ENCODE measurements around the gene OR5K3.

Gene OR5K3

GRCh38 chr3:98404010-98404409, 13.5 kb downstream of the OR5K3 start:
- no peaks in the 10 kb centered on the region for H3K4me1 ChIP-seq
- H3K9me3 ChIP-seq: no peaks in the 10 kb centered on the region; the same call in 1 of the 2 replicates
- no peaks in the 10 kb centered on the region for H3K27me3 ChIP-seq
- no peaks in the 10 kb centered on the region for H3K36me3 ChIP-seq
- TF ChIP-seq CTCF (IDR thresholded peaks at IDR 0.05; ENCODE audit: low read depth, low read length): no peak
- no peak for DNase-seq
- no peak overlapping the region for H3K4me3 ChIP-seq (ENCODE audit: low read depth, low read length)

GRCh38 chr3:98406034-98406433, 15.6 kb downstream of the OR5K3 start:
- H3K27me3 ChIP-seq: no peaks in the 10 kb centered on the region
- H3K4me3 ChIP-seq (ENCODE audit: low read depth, low read length): no peak overlapping the region
- no peak for TF ChIP-seq CTCF (IDR thresholded peaks at IDR 0.05; ENCODE audit: low read depth, low read length)
- no peaks in the 10 kb centered on the region; the same call in 1 of the 2 replicates for H3K9me3 ChIP-seq
- no peaks in the 10 kb centered on the region for H3K36me3 ChIP-seq
- no peak for DNase-seq
- no peaks in the 10 kb centered on the region for H3K4me1 ChIP-seq

- H3K9me3 ChIP-seq: no peaks in the 10 kb centered on the region
- no peaks in the 10 kb centered on the region for H3K36me3 ChIP-seq
- TF ChIP-seq CTCF (IDR thresholded peaks at IDR 0.05; ENCODE audit: low read depth, low read length): no peak
- DNase-seq: no peak
- H3K4me3 ChIP-seq (ENCODE audit: low read depth, low read length): no peak overlapping the region
- H3K27me3 ChIP-seq: no peaks in the 10 kb centered on the region
- no peaks in the 10 kb centered on the region for H3K4me1 ChIP-seq
These were observed 42.1 kb downstream of the OR5K3 start for GRCh38 chr3:98432575-98432974.

GRCh38 chr3:98433764-98434163, 43.3 kb downstream of the OR5K3 start:
- H3K4me3 ChIP-seq (ENCODE audit: low read depth, low read length): no peak overlapping the region
- TF ChIP-seq CTCF (IDR thresholded peaks at IDR 0.05; ENCODE audit: low read depth, low read length): no peak
- no peaks in the 10 kb centered on the region for H3K27me3 ChIP-seq
- H3K36me3 ChIP-seq: no peaks in the 10 kb centered on the region
- no peak for DNase-seq
- no peaks in the 10 kb centered on the region for H3K9me3 ChIP-seq
- H3K4me1 ChIP-seq: no peaks in the 10 kb centered on the region

GRCh38 chr3:98434412-98434811, 43.9 kb downstream of the OR5K3 start:
- no peak overlapping the region for H3K4me3 ChIP-seq (ENCODE audit: low read depth, low read length)
- no peaks in the 10 kb centered on the region for H3K27me3 ChIP-seq
- H3K36me3 ChIP-seq: no peaks in the 10 kb centered on the region
- no peaks in the 10 kb centered on the region for H3K9me3 ChIP-seq
- TF ChIP-seq CTCF (IDR thresholded peaks at IDR 0.05; ENCODE audit: low read depth, low read length): no peak
- DNase-seq: no peak
- H3K4me1 ChIP-seq: no peaks in the 10 kb centered on the region

GRCh38 chr3:98440283-98440682, 49.8 kb downstream of the OR5K3 start:
- Histone ChIP-seq H3K4me3 (ENCODE audit: low read depth, low read length) (no peak overlapping the region), H3K27me3 (peaks cover 5% of the 10 kb centered on the region; the same call in 1 of the 2 replicates), H3K9me3 (no peaks in the 10 kb centered on the region), H3K36me3 (no peaks in the 10 kb centered on the region), H3K4me1 (no peaks in the 10 kb centered on the region)
- no peak for TF ChIP-seq CTCF (IDR thresholded peaks at IDR 0.05; ENCODE audit: low read depth, low read length)
- DNase-seq: no peak
